LHCN-M2 (cell line): ENCODE results near the gene RBPJ. TPM values are rescaled to one million over a fixed set of nuclear protein-coding genes. Genes with fewer than 3 reads are reported as not detected.
"Not testable (repeated sequence)": the region's sequence is repeated elsewhere in the genome, so short reads cannot be mapped to it uniquely, and the experiment has no call there.

Experiments
- DNase-seq: peaks from one replicate; pipeline ENCODE4 v3.0.0-alpha.2; 2012; ENCODE audit warnings: low read depth
- total RNA-seq: library from RNA; depleted of rRNA; stranded (reverse); fragments of >200 nt; gene quantifications from 2 replicates; pipeline ENCODE4 v1.2.3, GENCODE V29; 2014

RBPJ gene
- total RNA-seq, 1 experiment from 2014 or later, result 133 TPM

DNA sequence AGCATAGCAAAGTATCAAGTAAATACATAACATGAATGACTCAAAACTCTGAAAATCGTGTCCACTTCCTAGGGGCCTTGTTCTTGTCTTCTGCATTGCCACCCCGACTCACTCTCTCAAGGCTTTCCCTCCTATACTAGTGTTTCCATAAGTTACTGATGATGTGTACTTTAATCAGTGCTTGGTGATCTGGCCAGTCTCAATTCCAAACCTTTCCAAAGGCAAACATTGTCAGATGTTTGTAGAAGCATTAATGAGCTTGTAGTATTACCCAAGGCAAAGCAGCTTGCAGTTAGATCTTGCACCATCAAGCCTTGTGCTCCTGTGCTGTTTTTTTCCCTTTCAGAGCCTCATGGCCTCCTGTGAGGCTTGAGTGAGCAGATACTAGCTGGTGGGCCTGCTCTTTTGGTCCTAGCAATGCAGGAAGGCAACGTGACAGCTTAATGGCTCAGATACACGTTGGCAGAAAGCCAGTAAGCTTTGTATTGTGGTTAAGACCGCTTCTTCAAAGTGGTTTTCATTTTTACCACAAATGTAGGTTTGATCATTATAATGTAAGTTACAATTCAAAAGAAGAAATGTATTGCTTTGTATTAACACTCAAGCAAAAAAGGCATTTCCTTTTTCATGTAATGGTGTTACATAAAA, 51.8 kb downstream of the RBPJ start:
- DNase-seq, result peak; percentile 79

DNA sequence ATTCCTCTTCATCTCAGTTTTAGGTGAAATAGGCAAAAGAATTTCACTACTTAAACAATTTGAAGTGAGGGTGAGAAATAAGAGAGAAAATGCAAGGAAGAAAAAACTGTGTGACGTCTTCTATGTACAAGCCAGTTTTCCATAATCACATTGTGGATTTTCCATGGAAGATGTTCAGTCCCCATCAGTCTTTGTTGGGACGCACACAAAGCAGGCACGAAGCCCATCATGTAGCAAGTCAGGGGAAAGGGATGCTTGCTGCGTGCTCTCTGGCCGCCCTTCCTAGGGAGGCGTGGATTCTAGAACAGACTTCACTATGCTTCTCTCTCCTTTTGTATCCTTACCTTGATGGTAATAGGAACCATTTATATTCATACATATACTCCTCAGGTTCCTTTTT, 54.7 kb downstream of the RBPJ start:
- DNase-seq, result no peak

- DNase-seq, result peak; percentile 42
Observed at GRCh38 chr4:26377328-26378311, 56.8 kb downstream of the RBPJ start.

- DNase-seq, result no peak
Observed at GRCh38 chr4:26379837-26380236, 59.0 kb downstream of the RBPJ start.

GRCh38 chr4:26380740-26381139, 59.9 kb downstream of the RBPJ start:
- no peak for DNase-seq

GRCh38 chr4:26384380-26385057, 63.7 kb downstream of the RBPJ start:
- DNase-seq, result no peak

DNA sequence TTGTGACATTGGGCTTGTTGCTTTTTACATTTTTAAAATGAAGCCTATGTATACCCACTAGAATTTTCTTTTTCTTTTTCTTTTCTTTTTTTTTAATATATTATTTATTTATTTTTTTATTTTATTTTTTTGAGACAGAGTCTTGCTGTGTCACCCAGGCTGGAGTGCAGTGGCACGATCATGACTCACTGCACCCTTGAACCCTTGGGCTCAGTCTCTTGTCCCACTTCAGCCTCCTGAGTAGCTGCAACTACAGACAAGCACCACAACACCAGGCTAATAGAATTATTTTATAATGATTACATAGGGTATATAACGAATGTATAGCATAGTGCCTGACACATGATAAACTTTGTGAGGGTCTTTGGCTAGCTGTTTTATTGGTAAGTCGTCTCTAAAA, 64.9 kb downstream of the RBPJ start:
- no peak for DNase-seq

- DNase-seq, result no peak
Observed at GRCh38 chr4:26386386-26386785, 65.6 kb downstream of the RBPJ start.

GRCh38 chr4:26388671-26389070, 67.9 kb downstream of the RBPJ start:
- peak; percentile 36 for DNase-seq

DNA sequence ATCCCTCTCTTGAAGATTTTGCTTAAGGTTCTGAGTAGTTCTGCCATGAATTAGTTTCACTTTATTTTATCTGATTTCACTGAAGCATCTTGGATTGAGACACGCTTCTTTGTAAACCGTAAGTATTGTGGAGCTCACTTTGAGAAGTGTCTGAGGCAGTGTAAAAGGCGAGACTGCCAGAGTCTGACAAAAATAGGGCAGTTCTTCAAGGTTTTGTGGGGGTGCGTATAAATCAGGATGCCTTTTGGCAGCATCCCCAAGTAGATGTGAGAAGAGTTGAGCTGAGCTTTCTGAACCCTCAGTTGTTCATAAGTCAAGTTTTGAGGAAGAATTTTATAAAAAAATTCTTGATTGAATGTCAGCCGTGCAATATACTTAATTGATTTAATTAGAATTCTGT, 76.3 kb downstream of the RBPJ start:
- DNase-seq, result no peak

- DNase-seq, result no peak
Observed at GRCh38 chr4:26400132-26400531, 79.3 kb downstream of the RBPJ start.

GRCh38 chr4:26402017-26402416, 81.2 kb downstream of the RBPJ start:
- not testable (repeated sequence) for DNase-seq

- DNase-seq, result no peak
Observed at GRCh38 chr4:26402458-26402857, 81.6 kb downstream of the RBPJ start.

GRCh38 chr4:26404743-26405206, 84.0 kb downstream of the RBPJ start:
- peak; percentile 23 for DNase-seq

- DNase-seq, result peak; percentile 40
Observed at GRCh38 chr4:26406346-26406975, 85.6 kb downstream of the RBPJ start.

DNA sequence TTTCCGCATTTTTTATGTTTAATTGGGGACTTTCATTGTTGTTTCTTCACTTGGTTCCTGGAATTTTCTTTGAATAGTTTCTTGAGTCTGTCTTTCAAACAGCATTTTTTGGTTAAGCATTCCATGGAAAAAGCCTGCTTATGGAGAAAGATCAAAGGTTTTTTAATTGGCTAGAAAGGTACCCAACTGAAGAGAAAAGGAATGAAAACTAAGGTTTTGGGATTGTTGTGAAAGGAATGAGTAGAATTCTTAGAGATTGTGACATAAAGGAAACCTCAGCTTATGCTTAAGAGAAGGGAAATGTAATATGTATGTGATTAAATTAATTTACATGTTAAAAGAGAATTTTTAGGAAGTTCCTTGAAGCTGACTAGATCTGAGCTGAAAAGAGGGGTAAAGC, 86.7 kb downstream of the RBPJ start:
- no peak for DNase-seq

GRCh38 chr4:26410385-26411293, 89.8 kb downstream of the RBPJ start:
- peak; percentile 75 for DNase-seq

GRCh38 chr4:26412381-26413372, 91.9 kb downstream of the RBPJ start:
- no peak for DNase-seq

DNA sequence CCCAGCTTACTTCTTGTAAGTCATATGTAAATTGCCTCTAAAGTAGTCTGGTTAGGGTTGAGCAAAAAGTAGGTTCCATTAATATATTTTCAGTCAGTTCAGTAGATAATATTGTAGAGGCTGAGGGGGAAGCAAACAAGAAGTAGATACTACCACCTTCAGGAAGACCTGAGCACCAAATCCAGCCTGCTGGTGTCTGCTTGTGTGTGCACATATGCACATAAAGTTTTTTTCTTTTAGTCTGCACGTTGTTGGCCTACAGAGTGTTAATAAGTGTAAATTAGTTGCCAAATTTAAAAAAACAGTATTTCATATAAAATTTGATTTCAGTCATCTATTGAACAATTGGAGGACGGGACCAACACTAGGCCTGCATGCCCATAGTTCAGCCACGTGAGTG, 92.8 kb downstream of the RBPJ start:
- DNase-seq, result no peak
